ENCODE data around the gene ZRANB1.

- TF ChIP-seq EZH2phosphoT487 (IDR thresholded peaks at IDR 0.05; ENCODE audit: insufficient read depth, low read depth) (no peak), EZH2 (IDR thresholded peaks at IDR 0.05; ENCODE audit: insufficient read depth, poor library complexity, severe bottlenecking) (no peak)
These were observed 23.0 kb upstream of the ZRANB1 start for GRCh38 chr10:124918906-124919305.

Data from GM23248 (cell line).